ENCODE results near the gene ZFYVE27. TPM values are rescaled to one million over a fixed set of nuclear protein-coding genes. Genes with fewer than 3 reads are reported as not detected.
A peak's percentile ranks its signal among the peaks of the same experiment; 100 is the strongest.

Gene ZFYVE27
- total RNA-seq, 6 experiments from 2014 or later, result 16.6 to 23.0 (median 18.3) TPM

- no peaks in the 10 kb centered on the region for H3K4me1 Mint-ChIP-seq (ENCODE audit: low read depth)
- peaks cover 3% of the 10 kb centered on the region; the same call in 1 of the 2 replicates for H3K27me3 Mint-ChIP-seq (ENCODE audit: insufficient read depth)
- TF ChIP-seq CTCF (IDR thresholded peaks at IDR 0.05), result no peak
- H3K27ac Mint-ChIP-seq, result no peak overlapping the region
- H3K9me3 Mint-ChIP-seq, result no peaks in the 10 kb centered on the region
- no peak for DNase-seq
- H3K36me3 Mint-ChIP-seq (ENCODE audit: low read depth), result peaks cover 24% of the 10 kb centered on the region; the same call in 1 of the 2 replicates
- H3K4me3 Mint-ChIP-seq, result no peak overlapping the region
These were observed 18.8 kb downstream of the ZFYVE27 start for GRCh38 chr10:97755718-97756117.

- peaks cover 15% of the 10 kb centered on the region; the same call in 1 of the 2 replicates for H3K36me3 Mint-ChIP-seq (ENCODE audit: low read depth)
- H3K27me3 Mint-ChIP-seq (ENCODE audit: insufficient read depth), result peaks cover 5% of the 10 kb centered on the region; the same call in 1 of the 2 replicates
- no peaks in the 10 kb centered on the region for H3K9me3 Mint-ChIP-seq
- H3K4me1 Mint-ChIP-seq (ENCODE audit: low read depth), result no peaks in the 10 kb centered on the region
- no peak overlapping the region for H3K4me3 Mint-ChIP-seq
- no peak for DNase-seq
- no peak overlapping the region for H3K27ac Mint-ChIP-seq
- TF ChIP-seq CTCF (IDR thresholded peaks at IDR 0.05), result no peak
These were observed 20.5 kb downstream of the ZFYVE27 start for GRCh38 chr10:97757471-97757870.

GRCh38 chr10:97759158-97759887, 22.4 kb downstream of the ZFYVE27 start:
- H3K36me3 Mint-ChIP-seq (ENCODE audit: low read depth), result peaks cover 10% of the 10 kb centered on the region; the same call in 1 of the 2 replicates
- H3K4me3 Mint-ChIP-seq, result no peak overlapping the region
- H3K9me3 Mint-ChIP-seq, result no peaks in the 10 kb centered on the region
- no peak overlapping the region for H3K27ac Mint-ChIP-seq
- peaks cover 2% of the 10 kb centered on the region; the same call in 1 of the 2 replicates for H3K27me3 Mint-ChIP-seq (ENCODE audit: insufficient read depth)
- H3K4me1 Mint-ChIP-seq (ENCODE audit: low read depth), result no peaks in the 10 kb centered on the region
- DNase-seq, result peak; percentile 37
- TF ChIP-seq CTCF (IDR thresholded peaks at IDR 0.05), result peak; percentile 93

- Mint-ChIP-seq H3K4me1 (ENCODE audit: low read depth) (no peaks in the 10 kb centered on the region), H3K27ac (no peak overlapping the region), H3K4me3 (no peak overlapping the region), H3K9me3 (no peaks in the 10 kb centered on the region), H3K36me3 (ENCODE audit: low read depth) (peaks cover 4% of the 10 kb centered on the region; the same call in 1 of the 2 replicates), H3K27me3 (ENCODE audit: insufficient read depth) (peaks cover 2% of the 10 kb centered on the region; the same call in 1 of the 2 replicates)
- no peak for TF ChIP-seq CTCF (IDR thresholded peaks at IDR 0.05)
- DNase-seq, result no peak
These were observed 23.0 kb downstream of the ZFYVE27 start for GRCh38 chr10:97759946-97760345.

- no peaks in the 10 kb centered on the region for H3K4me1 Mint-ChIP-seq (ENCODE audit: low read depth)
- no peaks in the 10 kb centered on the region; the same call in 1 of the 2 replicates for H3K36me3 Mint-ChIP-seq (ENCODE audit: low read depth)
- H3K4me3 Mint-ChIP-seq, result no peak overlapping the region
- no peak for DNase-seq
- H3K9me3 Mint-ChIP-seq, result no peaks in the 10 kb centered on the region
- no peak overlapping the region for H3K27ac Mint-ChIP-seq
- no peak for TF ChIP-seq CTCF (IDR thresholded peaks at IDR 0.05)
- peaks cover 2% of the 10 kb centered on the region; the same call in 1 of the 2 replicates for H3K27me3 Mint-ChIP-seq (ENCODE audit: insufficient read depth)
These were observed 23.7 kb downstream of the ZFYVE27 start for GRCh38 chr10:97760461-97761257.
